Measurements from ENCODE around the gene PSMD1. TPM values are rescaled to one million over a fixed set of nuclear protein-coding genes. Genes with fewer than 3 reads are reported as not detected.
A peak's percentile ranks its signal among the peaks of the same experiment; 100 is the strongest.

PSMD1 gene
- total and polyA plus RNA-seq, 2 experiments from 2014 or later: 148 to 177 TPM

- no peak for TF ChIP-seq ZNF462 (CRISPR knock-in tag; IDR thresholded peaks at IDR 0.05)
- TF ChIP-seq CTCF (conservative IDR thresholded peaks at IDR 0.05; ENCODE audit: low read depth in 2 of 2): no peak
- no peak for TF ChIP-seq EZH2 (IDR thresholded peaks at IDR 0.05; ENCODE audit: low read depth, unreplicated experiment)
- no peak for TF ChIP-seq STAT1 (IDR thresholded peaks at IDR 0.05; ENCODE audit: unreplicated experiment)
Observed at GRCh38 chr2:231204146-231204545, 147.5 kb downstream of the PSMD1 start (continued).

- Histone ChIP-seq H3K4me1 (ENCODE audit: insufficient read depth) (peaks cover 6% of the 10 kb centered on the region), H3K4me2 (no peak overlapping the region), H4K20me1 (replicated peaks; ENCODE audit: insufficient read depth) (no peaks in the 10 kb centered on the region; the same call in 1 of the 2 replicates), H3K27me3 (ENCODE audit: insufficient read depth) (no peaks in the 10 kb centered on the region), H3K27ac (ENCODE audit: low read depth) (no peak overlapping the region), H3F3A (replicated peaks; ENCODE audit: low read depth) (no peaks in the 10 kb centered on the region), H2AFZ (no peak overlapping the region), H3K4me3 (no peak overlapping the region), H3K79me2 (replicated peaks; ENCODE audit: insufficient read depth) (peaks cover 35% of the 10 kb centered on the region; the same call in 1 of the 2 replicates), H3K36me3 (ENCODE audit: insufficient read depth) (peaks cover 8% of the 10 kb centered on the region), H3K9me2 (ENCODE audit: insufficient read depth) (no peaks in the 10 kb centered on the region)
- H3K36me3 Mint-ChIP-seq (ENCODE audit: low read depth): peaks cover 35% of the 10 kb centered on the region
- peak overlapping the region; percentile 11; the same call in 1 of the 2 replicates for H3K27ac Mint-ChIP-seq
- no peak for ATAC-seq
- H3K9me3 Mint-ChIP-seq: peaks cover 11% of the 10 kb centered on the region
- no peak overlapping the region for H3K4me3 Mint-ChIP-seq
- peaks cover 2% of the 10 kb centered on the region for H3K27me3 Mint-ChIP-seq (ENCODE audit: insufficient read depth, low read depth, poor library complexity)
- no peak for DNase-seq (ENCODE audit: low spot score)
- peaks cover 14% of the 10 kb centered on the region for H3K4me1 Mint-ChIP-seq
- no peak for TF ChIP-seq STAT1 (IDR thresholded peaks at IDR 0.05; ENCODE audit: unreplicated experiment)
- no peak for TF ChIP-seq CREB1 (CRISPR knock-in tag; IDR thresholded peaks at IDR 0.05; ENCODE audit: low read depth)
- TF ChIP-seq ZNF331 (CRISPR knock-in tag; IDR thresholded peaks at IDR 0.05; ENCODE audit: low read depth): no peak
- TF ChIP-seq POLR2AphosphoS5 (IDR thresholded peaks at IDR 0.05; ENCODE audit: low read depth): no peak
- TF ChIP-seq EZH2phosphoT487 (IDR thresholded peaks at IDR 0.05; ENCODE audit: unreplicated experiment): no peak
- no peak for TF ChIP-seq ETS1 (IDR thresholded peaks at IDR 0.05)
- no peak for TF ChIP-seq CTCF (conservative IDR thresholded peaks at IDR 0.05; ENCODE audit: low read depth in 2 of 2)
- TF ChIP-seq NANOG (IDR thresholded peaks at IDR 0.05; ENCODE audit: borderline replicate concordance): no peak
- no peak for TF ChIP-seq ZNF114 (CRISPR knock-in tag; IDR thresholded peaks at IDR 0.05)
- TF ChIP-seq EZH2 (IDR thresholded peaks at IDR 0.05; ENCODE audit: low read depth, unreplicated experiment): no peak
Observed at GRCh38 chr2:231204581-231204980, 147.9 kb downstream of the PSMD1 start.

All from GM23338 (cell line).